Testis (tissue), 3 donors: ENCODE measurements around the gene RMRP. TPM values are rescaled to one million over a fixed set of nuclear protein-coding genes. Genes with fewer than 3 reads are reported as not detected.

Source experiments
- DNase-seq: peaks from one replicate; pipeline ENCODE4 v3.0.0-alpha.2; 2019
- H3K27ac ChIP-seq, 2 donors: fragments of 200-600 bp; sonication (generic); one replicate each; pipeline ENCODE4 v1.5.1; 2019
- H3K27me3 ChIP-seq: fragments of 200-600 bp; sonication (generic); one replicate; pipeline ENCODE4 v1.5.1; 2019
- H3K36me3 ChIP-seq: fragments of 200-600 bp; sonication (generic); one replicate; pipeline ENCODE4 v1.5.1; 2017; ENCODE audit warnings: low read depth; ENCODE audit errors: missing control alignments
- H3K4me1 ChIP-seq: fragments of 200-600 bp; sonication (generic); one replicate; pipeline ENCODE4 v1.5.1; 2019
- H3K4me3 ChIP-seq, 2 donors: fragments of 200-600 bp; sonication (generic); one replicate each; pipeline ENCODE4 v1.5.1; 2017 to 2019
- H3K9me3 ChIP-seq: fragments of 200-600 bp; sonication (generic); one replicate; pipeline ENCODE4 v1.5.1; 2017
- POLR2A ChIP-seq: fragments of 450-650 bp; IDR thresholded peaks from one replicate; pipeline ENCODE4 v1.6.1; 2017; ENCODE audit warnings: antibody characterized with exemption, mild to moderate bottlenecking, moderate library complexity
- WGBS, 2 donors: methylation state at CpG; one replicate each; pipeline ENCODE4 v1.1.5; 2018; 5-methylcytosine and 5-hydroxymethylcytosine counted together
- intact Hi-C: fragments of 100-400 bp; cut with DNase I; formaldehyde crosslinking; loops from one replicate; pipeline ENCODE4 v1.15.1; 2023; ENCODE audit warnings: low total_unique reads
- polyA plus RNA-seq: library from polyadenylated mRNA; stranded (reverse); fragments of 350-450 nt; fragmentation: Illumina TruSeq; extraction: RNeasy Lipid Tissue Mini Kit (QIAGEN cat#74804); gene quantifications from one replicate; pipeline ENCODE4 v1.2.3, GENCODE V29; 2014; ENCODE audit warnings: low read depth, low replicate concordance; ENCODE audit not compliant: insufficient read depth
- total RNA-seq, 2 donors: library from RNA; depleted of rRNA; stranded (reverse); fragments of >200 nt; gene quantifications; one replicate each; pipeline ENCODE4 v1.2.3, GENCODE V29; 2016
- TF ChIP-seq, protein P1 (sequence below), 3 experiments: fragments of 450-650 bp in 2 of 3; fragments of 200-600 bp in 1 of 3; sonication (generic) in 1 of 3; IDR thresholded peaks; one replicate each; pipeline ENCODE4 v1.5.1; 2016 to 2019; ENCODE audit warnings: antibody characterized with exemption in 3 of 3, mild to moderate bottlenecking in 2 of 3, moderate library complexity in 1 of 3

RMRP gene
- total and polyA plus RNA-seq, 3 donors from 2014 or later, result 4,421 to 15,053 TPM; not detected in 1

DNA sequence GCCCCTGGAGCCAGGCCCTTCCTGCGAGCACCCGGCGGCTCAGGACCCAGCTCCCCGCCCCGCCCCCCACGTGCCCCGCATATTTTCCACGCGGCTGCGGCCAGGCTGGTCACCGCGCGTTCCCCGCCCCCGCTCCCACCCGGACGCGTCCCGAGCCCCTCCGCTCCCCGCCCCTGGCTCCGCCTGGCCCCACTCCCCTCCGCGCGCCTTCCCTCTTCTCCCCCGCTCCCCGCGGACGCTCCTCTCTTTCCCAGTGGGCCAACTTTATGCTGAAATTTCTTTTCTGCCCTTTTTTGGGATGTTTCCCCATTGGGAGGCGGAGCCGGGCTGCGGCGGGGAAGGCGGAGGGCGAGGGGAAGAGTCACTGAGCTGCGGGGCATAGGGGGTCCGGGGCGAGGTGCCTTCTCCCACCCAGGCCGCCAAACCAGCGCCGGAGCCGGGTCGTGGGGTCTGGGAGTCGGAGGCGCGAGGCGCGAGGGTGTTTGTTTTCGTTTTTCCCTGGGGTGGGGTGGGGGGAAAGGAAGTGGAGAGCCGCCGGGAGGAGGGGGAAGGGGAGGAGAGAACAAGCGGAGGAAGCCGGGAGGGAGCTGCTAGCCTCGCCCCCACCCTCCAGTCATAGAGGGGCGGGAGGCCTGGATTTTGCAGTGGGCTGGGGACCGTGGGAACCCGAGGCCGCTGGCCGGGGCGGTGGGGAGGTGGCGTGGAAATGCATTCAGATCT lies 33.0 kb upstream of the RMRP start:
- 0 to 1% methylated on average over 36 to 60 of the region's 61 CpGs for WGBS, 2 donors
- Histone ChIP-seq H3K4me3 (peak overlapping the region; percentile 64 to 77), H3K4me1 (peaks cover 15% of the 10 kb centered on the region), H3K9me3 (no peaks in the 10 kb centered on the region), H3K27me3 (no peaks in the 10 kb centered on the region), H3K36me3 (no peaks in the 10 kb centered on the region), H3K27ac (peak overlapping the region; percentile 83 to 93)
- intact Hi-C loops, result no loop called here
- DNase-seq, result peak; percentile 80
- peak; percentile 43 for TF ChIP-seq POLR2A
- TF ChIP-seq, protein P1, sequence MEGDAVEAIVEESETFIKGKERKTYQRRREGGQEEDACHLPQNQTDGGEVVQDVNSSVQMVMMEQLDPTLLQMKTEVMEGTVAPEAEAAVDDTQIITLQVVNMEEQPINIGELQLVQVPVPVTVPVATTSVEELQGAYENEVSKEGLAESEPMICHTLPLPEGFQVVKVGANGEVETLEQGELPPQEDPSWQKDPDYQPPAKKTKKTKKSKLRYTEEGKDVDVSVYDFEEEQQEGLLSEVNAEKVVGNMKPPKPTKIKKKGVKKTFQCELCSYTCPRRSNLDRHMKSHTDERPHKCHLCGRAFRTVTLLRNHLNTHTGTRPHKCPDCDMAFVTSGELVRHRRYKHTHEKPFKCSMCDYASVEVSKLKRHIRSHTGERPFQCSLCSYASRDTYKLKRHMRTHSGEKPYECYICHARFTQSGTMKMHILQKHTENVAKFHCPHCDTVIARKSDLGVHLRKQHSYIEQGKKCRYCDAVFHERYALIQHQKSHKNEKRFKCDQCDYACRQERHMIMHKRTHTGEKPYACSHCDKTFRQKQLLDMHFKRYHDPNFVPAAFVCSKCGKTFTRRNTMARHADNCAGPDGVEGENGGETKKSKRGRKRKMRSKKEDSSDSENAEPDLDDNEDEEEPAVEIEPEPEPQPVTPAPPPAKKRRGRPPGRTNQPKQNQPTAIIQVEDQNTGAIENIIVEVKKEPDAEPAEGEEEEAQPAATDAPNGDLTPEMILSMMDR (IDR thresholded peaks at IDR 0.05), result no peak

DNA sequence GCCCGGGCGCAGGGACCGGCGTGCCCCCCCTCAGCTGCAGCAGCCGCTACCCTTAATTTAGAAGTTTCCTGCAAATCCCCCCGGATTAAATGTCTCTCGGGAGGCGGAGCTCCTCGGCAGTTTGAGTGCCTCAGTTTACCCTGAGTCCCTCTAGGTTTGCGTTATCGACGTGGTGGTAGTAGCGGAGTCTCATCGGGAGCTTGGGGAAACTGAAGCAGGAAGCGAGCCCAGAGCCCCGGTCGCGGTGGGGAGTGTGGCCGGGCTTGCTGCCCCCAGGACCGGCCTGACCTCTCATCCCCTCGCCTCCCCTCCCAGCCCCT lies 32.4 kb upstream of the RMRP start:
- Histone ChIP-seq H3K4me1 (peaks cover 19% of the 10 kb centered on the region), H3K27ac (peak overlapping the region; percentile 83 to 93), H3K27me3 (no peaks in the 10 kb centered on the region), H3K4me3 (peak overlapping the region; percentile 64 to 77), H3K9me3 (no peaks in the 10 kb centered on the region), H3K36me3 (no peaks in the 10 kb centered on the region)
- intact Hi-C loops, result no loop called here
- no peak for DNase-seq
- 0% methylated on average over 2 to 21 of the region's 21 CpGs for WGBS, 2 donors
- TF ChIP-seq, protein P1 (IDR thresholded peaks at IDR 0.05), result no peak
- no peak for TF ChIP-seq POLR2A

DNA sequence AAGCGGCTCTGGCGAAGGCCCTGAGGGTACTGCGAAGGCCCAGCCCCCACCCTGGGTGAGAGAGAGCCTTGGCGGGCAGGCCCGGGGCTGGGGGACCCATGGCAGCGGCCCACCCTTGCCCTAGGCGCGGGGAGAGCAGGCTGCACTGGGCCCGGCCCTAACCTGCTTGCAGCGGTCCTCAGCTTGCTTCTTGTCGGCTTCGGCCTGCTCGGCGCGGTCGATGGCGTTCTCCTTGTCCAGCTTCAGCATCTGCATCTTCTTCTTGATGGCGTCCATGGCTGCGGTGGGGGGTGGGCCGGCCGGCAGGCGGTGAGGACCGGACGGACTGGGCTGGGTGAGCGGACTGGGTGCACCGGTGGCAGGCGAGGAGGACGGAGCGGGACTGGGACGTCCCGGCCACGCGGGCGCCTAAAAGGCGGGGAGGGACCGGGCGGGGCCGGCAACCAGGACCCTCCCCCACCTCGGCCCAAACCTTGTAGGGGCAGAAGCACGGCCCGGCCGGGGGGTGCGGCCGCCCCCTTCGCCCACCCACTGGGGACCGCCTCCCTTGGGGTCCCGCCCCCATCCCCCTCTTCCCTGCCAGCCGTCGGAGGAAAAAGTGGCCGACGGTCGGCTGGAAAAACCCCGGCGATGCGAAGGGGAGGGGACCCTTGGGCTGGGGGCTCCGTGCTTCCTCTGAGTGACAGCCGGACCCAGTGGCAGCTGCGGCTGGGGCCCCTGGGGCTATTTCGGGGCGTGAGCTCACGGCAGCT lies 31.9 kb upstream of the RMRP start, which contains the start of gene TPM2:
Gene TPM2, minus strand, starts transcription at position 384 of the 752 bp plus-strand sequence. Its CDS starts 108 bp downstream, at position 276.
- no peak for TF ChIP-seq POLR2A
- TF ChIP-seq, protein P1 (IDR thresholded peaks at IDR 0.05), result no peak
- Histone ChIP-seq H3K4me1 (peaks cover 20% of the 10 kb centered on the region), H3K27me3 (no peaks in the 10 kb centered on the region), H3K27ac (peak within 1 kb of the TSS; percentile 83 to 93), H3K9me3 (no peaks in the 10 kb centered on the region), H3K36me3 (no peaks in the 10 kb centered on the region), H3K4me3 (peak within 1 kb of the TSS; percentile 64 to 77)
- peak; percentile 58 for DNase-seq
- 8 to 15% methylated on average over 22 to 56 of the region's 61 CpGs for WGBS, 2 donors
- intact Hi-C loops, result no loop called here

DNA sequence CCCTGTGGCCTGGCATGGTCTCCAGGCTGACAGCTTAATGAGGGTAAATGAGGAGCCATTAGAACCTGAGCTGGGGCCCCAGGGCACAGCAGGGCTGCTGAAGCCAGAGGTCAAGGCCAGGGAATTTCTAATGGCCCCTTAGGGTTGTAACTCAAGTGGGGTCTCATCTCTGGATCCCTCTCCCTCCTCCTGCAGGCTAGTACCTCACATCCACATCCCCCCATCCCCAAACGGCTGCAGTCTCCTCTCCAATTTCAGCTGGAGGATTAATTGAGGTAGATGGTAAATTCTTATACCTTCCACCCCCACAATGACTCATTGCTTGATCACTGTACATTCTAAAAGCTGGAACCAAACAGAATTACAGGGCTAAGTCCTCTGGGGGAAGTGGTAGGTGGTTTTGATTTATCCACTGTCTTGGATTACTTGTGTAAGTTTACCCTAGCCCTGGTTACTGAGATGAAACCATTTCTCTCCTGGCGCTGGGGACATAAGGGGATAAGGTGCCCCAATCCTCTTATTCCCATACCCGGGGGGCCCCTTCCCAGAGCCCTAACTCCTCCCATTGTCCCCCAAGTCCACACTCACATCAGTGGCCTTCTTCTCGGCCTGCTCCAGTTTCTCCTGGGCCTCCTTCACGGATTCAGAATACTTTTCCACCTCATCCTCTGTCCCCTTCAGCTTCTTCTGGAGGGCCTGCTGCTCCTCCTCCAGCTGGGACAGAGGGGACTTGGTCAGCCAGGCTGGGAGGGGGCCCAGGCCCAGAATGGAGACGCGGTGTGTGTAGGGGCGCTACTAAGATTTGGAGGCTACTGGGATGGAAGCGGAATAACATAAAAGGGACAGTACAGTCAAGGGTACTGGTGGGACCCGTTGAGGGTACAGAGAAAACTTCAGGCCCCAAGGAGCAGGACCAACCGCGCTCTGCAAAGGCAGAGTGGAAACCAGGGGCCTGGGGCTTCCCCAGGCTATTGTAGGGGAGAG lies 31.0 kb upstream of the RMRP start:
- WGBS, 2 donors, result 21 to 36% methylated on average over 11 to 12 of the region's 12 CpGs
- intact Hi-C loops, result no loop called here
- H3K27me3 ChIP-seq, result no peaks in the 10 kb centered on the region
- no peaks in the 10 kb centered on the region for H3K9me3 ChIP-seq
- H3K4me1 ChIP-seq, result peaks cover 17% of the 10 kb centered on the region
- peak overlapping the region; percentile 64 to 77 for H3K4me3 ChIP-seq
- peak overlapping the region; percentile 83 to 93 for H3K27ac ChIP-seq
- TF ChIP-seq, protein P1 (IDR thresholded peaks at IDR 0.05), result no peak
- TF ChIP-seq POLR2A, result no peak
- H3K36me3 ChIP-seq, result no peaks in the 10 kb centered on the region
- DNase-seq, result no peak
